SW480 (cell line): Measurements from ENCODE around the gene ADAMTS16.
A peak's percentile ranks its signal among the peaks of the same experiment; 100 is the strongest.

Experiments
- DNase-seq: peaks from one replicate; pipeline ENCODE4 v3.0.0-alpha.2; 2016; ENCODE audit warnings: low spot score

The ADAMTS16 gene

GRCh38 chr5:5239191-5239590 is 99.1 kb downstream of the ADAMTS16 start:
- no peak for DNase-seq

GRCh38 chr5:5240234-5240633 is 100.1 kb downstream of the ADAMTS16 start:
- no peak for DNase-seq

GRCh38 chr5:5242056-5242455 is 101.9 kb downstream of the ADAMTS16 start:
- no peak for DNase-seq

GRCh38 chr5:5246736-5247135 is 106.6 kb downstream of the ADAMTS16 start:
- DNase-seq: no peak

GRCh38 chr5:5250758-5251157 is 110.6 kb downstream of the ADAMTS16 start:
- no peak for DNase-seq

GRCh38 chr5:5252106-5252505 is 112.0 kb downstream of the ADAMTS16 start:
- no peak for DNase-seq

- no peak for DNase-seq
Observed at GRCh38 chr5:5257353-5257752, 117.2 kb downstream of the ADAMTS16 start.

GRCh38 chr5:5258564-5258963 is 118.4 kb downstream of the ADAMTS16 start:
- DNase-seq: no peak

- no peak for DNase-seq
Observed at GRCh38 chr5:5264727-5265126, 124.6 kb downstream of the ADAMTS16 start.

GRCh38 chr5:5266297-5266696 is 126.2 kb downstream of the ADAMTS16 start:
- DNase-seq: no peak

GRCh38 chr5:5270161-5270560 is 130.0 kb downstream of the ADAMTS16 start:
- no peak for DNase-seq

GRCh38 chr5:5270958-5271785 is 131.0 kb downstream of the ADAMTS16 start:
- DNase-seq: peak; percentile 79

- no peak for DNase-seq
Observed at GRCh38 chr5:5271786-5272321, 131.7 kb downstream of the ADAMTS16 start.

- no peak for DNase-seq
Observed at GRCh38 chr5:5273398-5273797, 133.3 kb downstream of the ADAMTS16 start.

GRCh38 chr5:5273976-5274375 is 133.8 kb downstream of the ADAMTS16 start:
- DNase-seq: no peak

GRCh38 chr5:5275211-5275610 is 135.1 kb downstream of the ADAMTS16 start:
- DNase-seq: no peak

- no peak for DNase-seq
Observed at GRCh38 chr5:5276430-5276829, 136.3 kb downstream of the ADAMTS16 start.

GRCh38 chr5:5276951-5277517 is 136.9 kb downstream of the ADAMTS16 start:
- no peak for DNase-seq

GRCh38 chr5:5278201-5278814 is 138.2 kb downstream of the ADAMTS16 start:
- DNase-seq: no peak

- DNase-seq: no peak
Observed at GRCh38 chr5:5278815-5279381, 138.8 kb downstream of the ADAMTS16 start.

GRCh38 chr5:5285906-5286305 is 145.8 kb downstream of the ADAMTS16 start:
- DNase-seq: no peak

- DNase-seq: no peak
Observed at GRCh38 chr5:5287419-5287818, 147.3 kb downstream of the ADAMTS16 start.

GRCh38 chr5:5288201-5288600 is 148.1 kb downstream of the ADAMTS16 start:
- DNase-seq: no peak
